ENCODE measurements around the gene CACNA1C.

Gene CACNA1C

DNA sequence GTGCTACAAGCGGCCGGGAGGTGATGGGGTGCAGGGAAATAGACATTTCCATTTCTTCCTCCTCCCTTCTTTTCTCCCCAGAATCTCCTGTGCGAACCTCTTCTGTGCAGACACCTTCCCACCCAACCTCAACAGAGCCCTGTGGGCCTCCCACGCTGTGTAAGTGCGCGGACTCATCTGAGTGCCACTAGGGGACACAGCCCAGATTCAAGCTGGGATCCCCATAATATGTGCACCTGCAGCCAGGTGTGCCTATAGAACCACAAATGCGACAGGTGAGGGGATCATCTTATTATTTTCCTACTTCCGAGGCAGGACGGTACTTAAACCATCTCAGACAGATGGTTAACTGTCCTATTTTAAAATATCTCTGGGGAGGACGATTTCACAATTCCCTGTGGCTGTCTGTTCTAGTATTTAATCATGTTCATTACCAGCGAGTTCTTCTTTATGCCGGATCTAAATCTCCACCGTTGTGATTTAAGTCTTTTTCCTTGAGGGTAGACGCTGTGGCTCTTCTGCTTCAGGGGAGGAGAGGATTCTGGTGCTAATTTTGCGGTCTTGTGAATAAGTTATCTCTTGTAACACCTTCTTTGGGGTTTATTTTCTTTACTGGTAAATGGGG is 17.2 kb upstream of the CACNA1C start:
- no peak for DNase-seq

DNA sequence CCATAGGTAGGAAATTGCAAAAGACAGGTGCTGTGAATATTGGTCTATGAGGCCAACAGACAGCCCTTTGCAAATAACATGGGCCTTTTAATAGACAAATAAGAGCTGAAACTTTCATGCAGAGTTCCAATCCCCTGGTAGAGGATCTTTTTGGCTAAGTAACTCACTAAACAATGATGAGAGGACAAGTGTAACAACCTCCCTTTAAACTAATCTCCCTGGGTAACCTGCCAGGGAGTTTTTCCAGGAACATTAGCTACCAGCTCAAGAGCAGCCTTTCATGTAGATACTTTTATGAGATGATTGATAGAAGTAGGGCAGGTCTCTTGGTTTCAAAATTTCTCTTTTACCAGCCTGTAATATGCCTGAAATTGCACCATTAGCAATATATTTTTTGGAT is 13.8 kb upstream of the CACNA1C start:
- DNase-seq: no peak

DNA sequence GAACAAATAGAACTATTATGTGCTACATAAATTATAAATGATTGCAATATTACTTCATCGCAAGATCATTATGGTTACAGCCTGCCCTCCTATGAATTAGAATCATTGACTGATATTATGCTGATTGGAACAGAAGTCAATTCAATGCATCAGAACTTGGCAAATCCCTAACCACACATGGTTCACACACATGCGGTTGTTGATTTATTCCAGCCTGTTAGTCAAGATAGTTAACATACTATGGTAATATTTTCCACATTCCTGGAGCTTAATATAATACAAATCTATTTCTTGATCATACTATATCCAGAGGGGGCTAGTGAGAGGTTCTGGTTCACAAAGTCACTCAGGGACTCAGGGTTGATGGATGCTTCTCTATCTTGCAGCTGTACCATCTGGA is 9.7 kb upstream of the CACNA1C start:
- DNase-seq: no peak

GRCh38 chr12:2044165-2044564 is 8.6 kb upstream of the CACNA1C start:
- no peak for DNase-seq

DNA sequence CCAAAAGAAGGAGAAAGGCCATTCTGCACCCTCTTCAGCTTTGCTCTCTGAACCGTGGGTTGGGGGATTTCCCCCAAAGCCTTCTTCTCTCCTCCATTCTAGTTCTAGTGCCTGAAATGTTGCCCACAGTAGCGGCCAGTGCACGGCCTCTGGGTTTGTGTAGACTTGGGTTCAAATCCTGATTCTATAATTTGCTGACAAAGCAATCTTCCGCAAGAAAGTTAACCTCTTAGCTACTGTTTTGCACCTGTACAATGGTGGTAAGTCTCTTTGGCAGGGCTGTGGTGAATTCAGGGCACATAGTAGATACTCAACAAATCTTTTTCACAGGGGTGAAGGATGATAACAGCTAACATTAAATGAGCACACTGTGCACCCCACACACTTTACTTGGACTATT is 5.8 kb upstream of the CACNA1C start:
- no peak for DNase-seq

DNA sequence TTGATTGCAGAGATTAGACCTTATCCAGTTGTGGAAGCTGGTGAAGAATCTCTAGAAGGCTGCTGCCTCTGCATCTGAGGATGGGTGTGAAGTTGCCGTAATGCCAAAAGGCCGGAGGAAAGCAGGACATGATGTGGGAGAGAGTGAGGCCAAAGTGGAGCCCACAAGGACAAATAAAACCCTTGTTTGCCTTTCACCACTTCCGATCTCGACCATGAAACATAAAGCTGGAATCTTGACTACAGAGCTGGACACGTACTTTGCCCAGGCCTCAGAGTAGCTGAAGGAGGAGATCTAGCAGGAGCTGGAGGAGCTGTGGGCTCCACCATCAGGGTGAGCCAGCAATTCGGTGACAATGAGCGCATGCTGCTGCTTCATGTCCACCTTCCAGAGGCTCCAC is 5.0 kb upstream of the CACNA1C start:
- no peak for DNase-seq

GRCh38 chr12:2049604-2050540 is 2.9 kb upstream of the CACNA1C start:
- no peak for DNase-seq

DNA sequence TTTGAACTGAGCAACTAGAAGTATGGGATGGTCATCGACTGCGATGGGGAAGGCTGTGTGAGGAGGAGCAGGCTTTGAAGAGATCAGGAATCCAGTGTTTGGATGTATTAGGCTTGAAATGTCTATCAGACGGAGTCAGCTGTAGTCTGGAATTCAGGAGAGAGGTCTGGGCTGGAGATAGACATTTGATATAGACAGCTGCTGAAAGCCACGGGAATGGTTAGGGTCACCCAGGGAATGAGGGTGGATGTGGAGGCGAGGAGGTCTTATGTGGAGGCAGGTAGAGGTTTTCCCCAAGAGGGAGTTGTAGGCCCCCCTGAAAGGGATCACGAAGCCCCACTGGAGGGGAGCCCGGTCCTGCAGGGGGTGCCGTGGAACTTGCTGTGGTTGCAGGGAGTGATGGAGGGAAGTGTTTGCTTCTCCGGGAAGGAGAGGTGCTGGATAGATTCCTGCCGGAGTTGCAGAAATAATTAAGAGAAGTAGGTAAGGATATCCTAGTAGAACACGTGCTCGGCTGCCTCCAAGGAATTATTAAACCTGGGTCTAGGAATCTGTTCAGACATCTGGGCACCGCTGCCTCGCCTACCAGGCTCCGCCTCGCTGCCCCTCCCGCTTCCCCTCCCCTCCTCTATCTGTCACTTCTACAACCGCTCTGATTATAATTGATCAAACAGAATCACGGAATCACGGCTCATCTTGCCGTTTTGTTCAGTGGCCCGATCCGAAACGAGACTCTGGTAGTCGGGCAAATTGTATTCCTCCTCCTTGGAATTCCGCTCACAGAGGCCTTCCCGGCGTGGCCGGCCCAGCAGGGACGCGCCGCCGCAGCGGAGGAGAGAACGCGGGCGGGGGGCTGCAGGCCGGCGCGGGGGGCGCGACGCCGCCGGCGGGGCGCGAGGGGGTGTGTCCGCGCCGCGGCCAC is 826 bp upstream of the CACNA1C start:
- DNase-seq: no peak

DNA sequence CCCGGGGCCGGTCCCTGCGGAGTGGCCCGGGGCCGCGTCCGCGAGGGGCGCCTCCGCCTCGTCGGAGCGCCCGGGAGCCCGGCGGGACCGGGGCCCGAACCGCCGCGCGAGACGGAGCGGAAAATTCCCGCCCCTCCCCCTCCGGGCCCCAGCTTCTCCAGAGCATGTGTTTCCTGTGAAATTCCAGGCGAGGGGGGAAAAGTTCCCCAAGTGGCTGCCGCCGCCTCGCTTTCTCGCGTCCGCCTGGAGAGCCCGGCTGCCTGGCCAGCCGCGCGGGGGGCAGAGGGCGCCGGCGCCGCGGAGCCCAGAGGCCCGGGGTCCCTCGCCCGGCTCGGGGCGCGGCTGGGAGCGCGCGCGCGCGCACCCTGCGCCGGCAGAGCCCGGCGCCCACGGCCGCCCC is 904 bp downstream of the CACNA1C start:
- no peak for DNase-seq

DNA sequence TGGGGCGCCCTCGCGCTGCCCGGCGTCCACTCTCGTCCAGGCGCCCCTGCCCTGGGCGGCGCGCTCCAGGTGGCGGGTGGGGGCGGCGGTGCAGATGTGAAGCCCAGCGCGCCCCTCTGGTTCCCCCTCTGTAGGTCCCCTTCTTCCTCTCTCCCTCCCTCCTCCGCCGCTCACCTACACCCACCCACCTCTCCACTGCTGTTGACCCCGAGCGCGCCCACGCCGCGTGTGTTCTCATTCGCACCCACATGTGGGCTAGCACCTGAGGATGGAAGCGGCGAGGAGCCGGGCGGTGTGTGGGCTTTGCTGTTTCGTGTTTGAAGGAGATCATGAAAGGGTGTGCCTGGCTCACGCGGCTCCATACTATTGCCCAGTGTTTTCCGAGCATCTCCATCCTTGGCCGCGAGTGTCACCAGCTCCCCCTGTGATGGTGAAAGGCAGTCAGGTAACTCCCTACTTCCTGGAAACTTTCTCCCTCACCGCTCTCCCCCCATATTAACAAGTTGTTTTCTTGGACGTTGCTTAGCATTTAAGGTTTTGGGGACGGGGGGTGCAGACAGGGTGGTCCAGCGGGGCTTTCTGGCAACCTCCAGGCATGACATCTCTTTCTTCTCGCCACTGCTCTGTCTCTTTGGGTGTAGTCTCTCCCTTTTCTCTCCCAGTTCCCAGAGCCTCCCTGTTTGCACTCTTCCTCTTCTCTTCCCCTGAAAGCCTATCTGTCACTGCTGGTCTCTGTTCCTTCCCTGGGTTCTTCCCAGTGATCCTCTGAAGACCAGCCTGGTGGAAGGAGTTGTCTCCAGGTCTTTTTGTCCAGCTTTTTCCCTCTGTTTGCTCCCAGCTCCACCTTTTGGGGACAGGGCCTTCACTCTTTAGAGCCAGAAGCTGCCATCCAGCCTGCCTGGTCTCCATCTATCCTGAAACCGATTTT is 1.6 kb downstream of the CACNA1C start:
- no peak for DNase-seq

- no peak for DNase-seq
Observed at GRCh38 chr12:2057041-2057794, 4.4 kb downstream of the CACNA1C start.

GRCh38 chr12:2057795-2058408 is 5.1 kb downstream of the CACNA1C start:
- DNase-seq: no peak

DNA sequence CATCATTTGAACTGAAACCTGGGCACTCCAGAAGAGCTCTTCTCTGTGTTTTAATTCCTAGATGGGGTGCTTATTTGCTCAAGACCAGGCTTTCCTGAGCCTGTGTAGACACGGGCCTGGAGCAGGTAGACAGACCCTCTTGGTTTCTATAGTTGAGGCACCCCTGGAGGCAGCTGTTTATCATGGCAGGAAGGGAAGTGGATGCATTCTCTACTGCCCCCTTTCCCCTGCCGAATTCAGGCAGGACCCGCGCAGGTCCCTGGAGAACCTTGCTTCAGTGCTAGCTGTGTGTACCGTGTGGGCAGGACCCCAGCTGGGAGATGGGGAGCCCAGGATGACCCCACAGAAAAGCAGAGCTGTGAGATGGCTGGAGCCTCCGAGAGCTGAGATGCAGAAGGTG is 6.0 kb downstream of the CACNA1C start:
- DNase-seq: no peak

GRCh38 chr12:2061402-2061801 is 8.6 kb downstream of the CACNA1C start:
- DNase-seq: no peak

- no peak for DNase-seq
Observed at GRCh38 chr12:2064071-2064507, 11.3 kb downstream of the CACNA1C start.

- DNase-seq: no peak
Observed at GRCh38 chr12:2068653-2069052, 15.9 kb downstream of the CACNA1C start.

- DNase-seq: no peak
Observed at GRCh38 chr12:2070440-2071045, 17.8 kb downstream of the CACNA1C start.

DNA sequence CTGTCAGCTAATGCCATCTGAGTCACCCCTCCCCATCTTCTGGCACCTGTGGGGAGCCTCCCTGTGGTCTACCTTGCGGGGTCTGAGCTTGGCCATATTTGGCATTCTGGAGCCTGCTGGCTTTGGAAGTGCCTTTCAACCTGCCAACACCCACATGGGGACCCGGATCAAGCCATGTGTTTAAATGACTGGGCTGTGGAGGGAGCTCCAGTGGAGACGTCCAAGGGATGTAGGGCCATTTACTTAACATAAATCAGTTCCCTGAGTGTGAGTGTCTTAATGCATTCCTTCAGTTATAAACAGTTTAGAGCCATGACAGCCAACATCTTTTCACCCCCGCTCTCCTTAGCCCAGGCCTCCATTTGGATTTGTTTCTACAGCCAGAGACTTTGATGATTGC is 22.0 kb downstream of the CACNA1C start:
- DNase-seq: no peak

DNA sequence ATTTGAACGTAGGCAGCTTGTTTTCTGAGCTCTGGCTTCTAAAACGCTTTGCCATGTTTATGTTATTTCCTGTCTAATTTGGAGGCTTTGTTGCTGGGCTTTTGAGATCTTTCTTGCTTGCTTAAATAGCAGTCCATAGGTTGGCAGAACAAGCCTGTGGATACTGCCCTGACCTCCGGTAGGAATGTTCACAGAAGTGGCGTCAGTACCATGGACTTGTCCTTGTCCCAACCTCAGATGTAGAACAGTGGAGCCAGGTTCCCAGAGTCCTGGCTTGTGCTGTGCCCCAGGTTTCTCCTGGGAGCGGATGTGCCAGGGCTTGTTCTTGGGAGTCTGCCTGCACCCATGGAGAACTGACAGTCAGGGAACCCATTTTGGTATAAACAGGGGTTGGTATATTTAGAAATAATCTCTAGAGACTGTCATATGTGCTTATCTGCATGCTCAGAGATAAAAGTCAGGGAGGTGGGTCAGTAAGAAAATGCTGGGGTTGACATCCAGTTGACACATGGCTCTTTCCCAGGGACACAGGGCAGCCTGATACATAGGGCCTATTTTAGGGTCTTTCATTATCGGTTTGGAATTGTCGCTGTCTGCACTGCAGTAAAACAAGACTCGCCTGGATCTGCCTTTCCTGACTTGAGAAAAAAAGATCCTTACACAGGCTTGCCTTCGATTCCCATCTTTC is 22.9 kb downstream of the CACNA1C start:
- no peak for DNase-seq

DNA sequence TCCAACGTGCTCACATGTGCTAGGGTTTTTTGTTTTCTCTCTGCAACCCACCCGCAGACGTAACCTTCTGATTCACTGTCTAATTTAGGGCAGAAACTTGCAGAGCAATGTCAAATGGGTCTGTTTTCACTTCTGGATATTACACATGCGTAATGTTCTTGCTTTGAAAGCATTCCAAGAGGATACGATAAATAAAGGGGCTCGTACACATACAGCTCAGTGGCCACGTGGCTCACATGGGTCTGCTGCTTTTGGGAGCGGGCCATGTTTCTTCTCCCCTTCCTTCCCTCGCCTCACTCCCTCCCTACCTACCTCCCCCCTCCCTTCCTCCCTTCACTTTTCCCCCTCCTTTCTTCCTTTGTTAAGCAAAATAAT is 23.4 kb downstream of the CACNA1C start:
- no peak for DNase-seq

Measured in NCI-H510A (cell line).